Neural cell (in vitro differentiated cells): ENCODE data around the gene RAB11FIP4. TPM values are rescaled to one million over a fixed set of nuclear protein-coding genes. Genes with fewer than 3 reads are reported as not detected.

Source experiments
- H2AFZ ChIP-seq: fragments of 200-600, 300-800 bp; sonication (generic), shearing (Covaris generic); 2 replicates; pipeline ENCODE4 v1.6.0; 2014; ENCODE audit warnings: low read depth, mild to moderate bottlenecking, antibody characterized with exemption, low read length, moderate library complexity
- H3F3A ChIP-seq: fragments of 200-600 bp; shearing (Covaris generic); 2 replicates; pipeline ENCODE4 v1.6.1; 2016; ENCODE audit warnings: mild to moderate bottlenecking, moderate library complexity, mixed read lengths, antibody characterized with exemption, low read length; ENCODE audit not compliant: insufficient read depth, poor library complexity, severe bottlenecking
- H3K27ac ChIP-seq: fragments of 200-600, 300-800 bp; sonication (generic), shearing (Covaris generic); 2 replicates; pipeline ENCODE4 v1.5.1; 2014; ENCODE audit warnings: mild to moderate bottlenecking, low read length, moderate library complexity
- H3K27me3 ChIP-seq: fragments of 300-800, 200-600 bp; sonication (generic), shearing (Covaris generic); 2 replicates; pipeline ENCODE4 v1.6.0; 2014; ENCODE audit warnings: mild to moderate bottlenecking, low read depth, low read length, moderate library complexity; ENCODE audit not compliant: insufficient read depth
- H3K36me3 ChIP-seq: fragments of 300-800, 200-600 bp; sonication (generic), shearing (Covaris generic); 2 replicates; pipeline ENCODE4 v1.5.1; 2014; ENCODE audit warnings: mild to moderate bottlenecking, antibody characterized with exemption, low read length, moderate library complexity; ENCODE audit not compliant: insufficient read depth
- H3K4me2 ChIP-seq: fragments of 300-800, 200-600 bp; sonication (generic), shearing (Covaris generic); 2 replicates; pipeline ENCODE4 v1.6.0; 2014; ENCODE audit warnings: mild to moderate bottlenecking, low read length
- H3K4me3 ChIP-seq: fragments of 300-800, 200-600 bp; sonication (generic), shearing (Covaris generic); 2 replicates; pipeline ENCODE4 v1.5.1; 2014; ENCODE audit warnings: mild to moderate bottlenecking, low read length, moderate library complexity
- H3K79me2 ChIP-seq: fragments of 200-600 bp; shearing (Covaris generic); replicated peaks from 2 replicates; pipeline ENCODE4 v1.6.0; 2014; ENCODE audit warnings: mild to moderate bottlenecking, low read length, moderate library complexity; ENCODE audit not compliant: insufficient read depth
- H3K9ac ChIP-seq: fragments of 300-800, 200-600 bp; sonication (generic), shearing (Covaris generic); 2 replicates; pipeline ENCODE4 v1.6.1; 2016; ENCODE audit warnings: mild to moderate bottlenecking, low read length, mixed read lengths
- H3K9me2 ChIP-seq: fragments of 200-600 bp; shearing (Covaris generic); 2 replicates; pipeline ENCODE4 v1.6.1; 2016; ENCODE audit warnings: mild to moderate bottlenecking, low read length, mixed read lengths; ENCODE audit not compliant: insufficient read depth
- H3K9me3 ChIP-seq: fragments of 200-600, 300-800 bp; sonication (generic), shearing (Covaris generic); 2 replicates; pipeline ENCODE4 v1.6.1; 2016; ENCODE audit warnings: mild to moderate bottlenecking, mixed run types, low read length, moderate library complexity, mixed read lengths
- H4K20me1 ChIP-seq: fragments of 200-600 bp; shearing (Covaris generic); 2 replicates; pipeline ENCODE4 v1.6.1; 2016; ENCODE audit warnings: mild to moderate bottlenecking, mixed run types; ENCODE audit not compliant: insufficient read depth
- CTCF ChIP-seq: fragments of 450-650 bp; IDR thresholded peaks from 2 replicates; pipeline ENCODE4 v1.5.1; 2014; ENCODE audit warnings: antibody characterized with exemption, mild to moderate bottlenecking, moderate library complexity; ENCODE audit not compliant: poor library complexity, severe bottlenecking
- EP300 ChIP-seq: fragments of 450-650 bp; conservative IDR thresholded peaks from 2 replicates; pipeline ENCODE4 v1.6.1; 2014; ENCODE audit warnings: antibody characterized with exemption, mild to moderate bottlenecking, moderate library complexity; ENCODE audit not compliant: poor library complexity, severe bottlenecking
- EZH2 ChIP-seq: fragments of 200-600, 300-800 bp; shearing (Covaris generic), sonication (generic); IDR thresholded peaks from 2 replicates; pipeline ENCODE4 v1.6.1; 2014; ENCODE audit warnings: antibody characterized with exemption, low read length, borderline replicate concordance, mild to moderate bottlenecking; ENCODE audit not compliant: insufficient read depth, poor library complexity, severe bottlenecking
- MXI1 ChIP-seq: fragments of 450-650 bp; conservative IDR thresholded peaks from 2 replicates; pipeline ENCODE4 v1.6.1; 2014; ENCODE audit warnings: antibody characterized with exemption, mild to moderate bottlenecking; ENCODE audit not compliant: poor library complexity, severe bottlenecking
- POLR2AphosphoS5 ChIP-seq: IDR thresholded peaks from 2 replicates; pipeline ENCODE4 v1.6.1; 2012
- RAD21 ChIP-seq: fragments of 450-650 bp; conservative IDR thresholded peaks from 2 replicates; pipeline ENCODE4 v1.6.1; 2014; ENCODE audit warnings: antibody characterized with exemption, mild to moderate bottlenecking, moderate library complexity
- SMC3 ChIP-seq: fragments of 450-650 bp; conservative IDR thresholded peaks from 2 replicates; pipeline ENCODE4 v1.6.1; 2014; ENCODE audit warnings: antibody characterized with exemption, mild to moderate bottlenecking, moderate library complexity; ENCODE audit not compliant: poor library complexity
- TAF1 ChIP-seq: IDR thresholded peaks from 2 replicates; pipeline ENCODE4 v1.6.1; 2012; ENCODE audit warnings: low read depth
- polyA plus RNA-seq: library from polyadenylated mRNA; depleted of rRNA; stranded (reverse); fragments of >200 nt; gene quantifications from 2 replicates; pipeline ENCODE4 v1.2.3, GENCODE V29; 2014
- TF ChIP-seq, protein P1 (sequence below): IDR thresholded peaks from 2 replicates; pipeline ENCODE4 v1.6.1; 2012; ENCODE audit warnings: borderline replicate concordance

Gene RAB11FIP4
- polyA plus RNA-seq, 1 donor from 2014 or later, result 14.4 TPM

GRCh38 chr17:31472137-31472536, 80.7 kb downstream of the RAB11FIP4 start:
- Histone ChIP-seq H3K9ac (no peak overlapping the region), H3K27ac (no peak overlapping the region), H3K9me2 (no peaks in the 10 kb centered on the region), H3K79me2 (no peaks in the 10 kb centered on the region), H3K4me3 (no peak overlapping the region), H3F3A (no peaks in the 10 kb centered on the region), H4K20me1 (no peaks in the 10 kb centered on the region), H3K4me2 (no peak overlapping the region), H3K9me3 (no peaks in the 10 kb centered on the region), H3K27me3 (no peaks in the 10 kb centered on the region), H2AFZ (no peak overlapping the region), H3K36me3 (no peaks in the 10 kb centered on the region)
- TF ChIP-seq TAF1 (no peak), SMC3 (no peak), MXI1 (no peak), RAD21 (no peak), EZH2 (no peak), POLR2AphosphoS5 (no peak), EP300 (no peak)
- TF ChIP-seq, protein P1, sequence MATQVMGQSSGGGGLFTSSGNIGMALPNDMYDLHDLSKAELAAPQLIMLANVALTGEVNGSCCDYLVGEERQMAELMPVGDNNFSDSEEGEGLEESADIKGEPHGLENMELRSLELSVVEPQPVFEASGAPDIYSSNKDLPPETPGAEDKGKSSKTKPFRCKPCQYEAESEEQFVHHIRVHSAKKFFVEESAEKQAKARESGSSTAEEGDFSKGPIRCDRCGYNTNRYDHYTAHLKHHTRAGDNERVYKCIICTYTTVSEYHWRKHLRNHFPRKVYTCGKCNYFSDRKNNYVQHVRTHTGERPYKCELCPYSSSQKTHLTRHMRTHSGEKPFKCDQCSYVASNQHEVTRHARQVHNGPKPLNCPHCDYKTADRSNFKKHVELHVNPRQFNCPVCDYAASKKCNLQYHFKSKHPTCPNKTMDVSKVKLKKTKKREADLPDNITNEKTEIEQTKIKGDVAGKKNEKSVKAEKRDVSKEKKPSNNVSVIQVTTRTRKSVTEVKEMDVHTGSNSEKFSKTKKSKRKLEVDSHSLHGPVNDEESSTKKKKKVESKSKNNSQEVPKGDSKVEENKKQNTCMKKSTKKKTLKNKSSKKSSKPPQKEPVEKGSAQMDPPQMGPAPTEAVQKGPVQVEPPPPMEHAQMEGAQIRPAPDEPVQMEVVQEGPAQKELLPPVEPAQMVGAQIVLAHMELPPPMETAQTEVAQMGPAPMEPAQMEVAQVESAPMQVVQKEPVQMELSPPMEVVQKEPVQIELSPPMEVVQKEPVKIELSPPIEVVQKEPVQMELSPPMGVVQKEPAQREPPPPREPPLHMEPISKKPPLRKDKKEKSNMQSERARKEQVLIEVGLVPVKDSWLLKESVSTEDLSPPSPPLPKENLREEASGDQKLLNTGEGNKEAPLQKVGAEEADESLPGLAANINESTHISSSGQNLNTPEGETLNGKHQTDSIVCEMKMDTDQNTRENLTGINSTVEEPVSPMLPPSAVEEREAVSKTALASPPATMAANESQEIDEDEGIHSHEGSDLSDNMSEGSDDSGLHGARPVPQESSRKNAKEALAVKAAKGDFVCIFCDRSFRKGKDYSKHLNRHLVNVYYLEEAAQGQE, result no peak

DNA sequence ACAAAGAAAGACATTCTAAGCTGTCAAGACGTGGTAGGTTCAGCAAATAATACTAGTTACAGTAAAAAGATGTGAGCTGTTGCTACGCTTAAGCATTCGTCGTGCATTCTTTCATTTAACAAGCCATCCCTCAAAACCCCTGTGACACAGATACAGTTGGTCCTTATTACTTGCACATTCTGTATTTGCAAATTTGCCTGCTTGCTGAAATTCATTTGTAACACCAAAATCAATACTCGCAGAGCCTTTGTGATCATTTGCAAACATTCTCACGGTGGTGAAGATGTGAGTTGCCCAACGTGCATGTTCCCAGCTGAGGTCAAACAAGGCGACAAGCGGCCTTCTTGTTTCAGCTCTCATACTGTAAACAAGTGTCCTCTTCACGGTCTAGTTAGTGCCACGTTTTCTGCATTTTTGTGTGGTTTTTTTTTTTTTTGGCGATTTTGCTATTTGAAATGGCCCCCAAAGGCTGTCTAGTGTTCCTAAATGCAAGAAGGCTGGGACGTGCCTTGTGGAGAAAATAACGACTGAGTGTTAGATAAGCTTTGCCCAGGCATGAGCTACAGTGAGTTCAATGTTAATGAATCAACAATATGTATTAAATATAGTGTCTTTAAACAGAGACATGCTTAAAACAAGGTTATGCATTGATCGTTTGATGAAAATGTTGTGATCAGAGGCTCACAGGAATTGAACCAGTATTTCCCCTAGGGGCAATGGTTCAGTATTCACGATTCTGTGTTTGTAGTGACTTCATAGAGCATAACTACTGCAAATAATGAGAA, 84.1 kb downstream of the RAB11FIP4 start:
- H2AFZ ChIP-seq, result no peak overlapping the region
- H3K9ac ChIP-seq, result no peak overlapping the region
- no peaks in the 10 kb centered on the region for H3F3A ChIP-seq
- H3K4me2 ChIP-seq, result no peak overlapping the region
- H3K4me3 ChIP-seq, result no peak overlapping the region
- H3K9me3 ChIP-seq, result no peaks in the 10 kb centered on the region
- H3K27ac ChIP-seq, result no peak overlapping the region
- H3K9me2 ChIP-seq, result no peaks in the 10 kb centered on the region
- no peaks in the 10 kb centered on the region for H3K79me2 ChIP-seq
- H3K27me3 ChIP-seq, result no peaks in the 10 kb centered on the region
- no peak for TF ChIP-seq CTCF
- TF ChIP-seq MXI1, result no peak
- no peak for TF ChIP-seq EZH2
- no peak for TF ChIP-seq SMC3
- no peak for TF ChIP-seq POLR2AphosphoS5
- TF ChIP-seq TAF1, result no peak
- TF ChIP-seq, protein P1, result no peak
- TF ChIP-seq EP300, result no peak
- no peak for TF ChIP-seq RAD21
- no peaks in the 10 kb centered on the region for H3K36me3 ChIP-seq
- H4K20me1 ChIP-seq, result no peaks in the 10 kb centered on the region
